Loucy (cell line): Measurements from ENCODE around the gene TNFAIP3.
"Not testable (repeated sequence)": the region's sequence is repeated elsewhere in the genome, so short reads cannot be mapped to it uniquely, and the experiment has no call there.

ENCODE experiments used
- H2AFZ ChIP-seq: fragments of 200-600 bp; sonication (generic); 2 replicates; pipeline ENCODE4 v1.6.0; 2016; ENCODE audit warnings: antibody characterized with exemption, mild to moderate bottlenecking, low read length, moderate library complexity
- H3F3A ChIP-seq: fragments of 200-600 bp; 2 replicates; pipeline ENCODE4 v1.6.0; 2016; ENCODE audit warnings: antibody characterized with exemption, low read depth, mild to moderate bottlenecking
- H3K27me3 ChIP-seq: fragments of 200-600 bp; sonication (generic); 2 replicates; pipeline ENCODE4 v1.6.1; 2014; ENCODE audit warnings: low read length, mild to moderate bottlenecking; ENCODE audit not compliant: insufficient read depth, poor library complexity, severe bottlenecking
- H3K36me3 ChIP-seq: fragments of 200-600 bp; sonication (generic); 2 replicates; pipeline ENCODE4 v1.6.1; 2016; ENCODE audit warnings: low read length; ENCODE audit not compliant: insufficient read depth
- H3K4me1 ChIP-seq: fragments of 200-600 bp; sonication (generic); 2 replicates; pipeline ENCODE4 v1.5.1; 2014; ENCODE audit warnings: low read length, mild to moderate bottlenecking; ENCODE audit not compliant: insufficient read depth, poor library complexity, severe bottlenecking
- H3K4me2 ChIP-seq: fragments of 200-600 bp; sonication (generic); 2 replicates; pipeline ENCODE4 v1.6.0; 2014; ENCODE audit warnings: antibody characterized with exemption, low read length, low read depth, mild to moderate bottlenecking; ENCODE audit not compliant: poor library complexity, severe bottlenecking
- H3K4me3 ChIP-seq: fragments of 200-600 bp; sonication (generic); 2 replicates; pipeline ENCODE4 v1.5.1; 2014; ENCODE audit warnings: low read length, mild to moderate bottlenecking, mixed read lengths; ENCODE audit not compliant: poor library complexity, severe bottlenecking
- H3K79me2 ChIP-seq: fragments of 200-600 bp; sonication (generic); 2 replicates; pipeline ENCODE4 v1.6.1; 2014; ENCODE audit warnings: low read length; ENCODE audit not compliant: insufficient read depth
- H3K9ac ChIP-seq: fragments of 200-600 bp; sonication (generic); 2 replicates; pipeline ENCODE4 v1.6.0; 2014; ENCODE audit warnings: mild to moderate bottlenecking, low read depth, low read length, moderate library complexity; ENCODE audit not compliant: poor library complexity, severe bottlenecking
- H3K9me2 ChIP-seq: fragments of 200-600 bp; sonication (generic); replicated peaks from 2 replicates; pipeline ENCODE4 v1.6.1; 2016; ENCODE audit warnings: low read depth, low read length, mixed read lengths
- H3K9me3 ChIP-seq: fragments of 200-600 bp; sonication (generic); 2 replicates; pipeline ENCODE4 v1.6.1; 2014; ENCODE audit warnings: mild to moderate bottlenecking, antibody characterized with exemption, low read length, low read depth; ENCODE audit not compliant: insufficient read depth
- H4K20me1 ChIP-seq: fragments of 200-600 bp; sonication (generic); 2 replicates; pipeline ENCODE4 v1.6.0; 2014; ENCODE audit warnings: antibody characterized with exemption, low read length, mild to moderate bottlenecking; ENCODE audit not compliant: insufficient read depth, poor library complexity, severe bottlenecking
- EZH2phosphoT487 ChIP-seq: fragments of 200-600 bp; IDR thresholded peaks from 2 replicates; pipeline ENCODE4 v1.6.1; 2018; ENCODE audit warnings: antibody characterized with exemption, mild to moderate bottlenecking, moderate library complexity, borderline replicate concordance
- TF ChIP-seq, protein P1 (sequence below): fragments of 200-600 bp; sonication (generic); conservative IDR thresholded peaks from 2 replicates; pipeline ENCODE4 v1.5.1; 2014; ENCODE audit warnings: mild to moderate bottlenecking, antibody characterized with exemption, low read length

Gene TNFAIP3

DNA sequence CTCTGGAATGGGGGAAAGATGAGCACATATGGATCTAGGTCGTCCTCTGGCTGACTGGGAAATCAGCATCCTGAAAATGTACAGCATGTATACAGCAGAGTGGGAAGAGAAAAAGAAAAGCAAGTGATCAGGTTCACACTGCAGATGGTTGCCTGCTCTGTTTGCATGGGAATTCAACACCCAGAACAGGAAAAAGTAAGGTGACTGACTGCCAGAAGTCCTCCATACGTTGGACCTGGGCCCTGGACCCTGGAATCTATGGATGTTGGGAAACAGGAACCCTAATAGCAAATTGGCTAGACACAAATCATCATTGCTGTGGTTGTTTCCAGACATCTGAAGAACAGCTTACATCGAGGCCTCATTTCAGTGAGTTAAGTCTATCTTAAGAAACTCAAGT is 30.3 kb upstream of the TNFAIP3 start:
- H3F3A ChIP-seq, result no peaks in the 10 kb centered on the region
- no peaks in the 10 kb centered on the region for H3K36me3 ChIP-seq
- no peak overlapping the region for H2AFZ ChIP-seq
- no peaks in the 10 kb centered on the region for H3K27me3 ChIP-seq
- H3K4me2 ChIP-seq, result no peak overlapping the region
- H4K20me1 ChIP-seq, result no peaks in the 10 kb centered on the region
- no peaks in the 10 kb centered on the region for H3K9me2 ChIP-seq
- no peak overlapping the region for H3K9ac ChIP-seq
- no peaks in the 10 kb centered on the region for H3K79me2 ChIP-seq
- peaks cover 8% of the 10 kb centered on the region for H3K4me1 ChIP-seq
- H3K9me3 ChIP-seq, result peaks cover 13% of the 10 kb centered on the region; the same call in 1 of the 2 replicates
- no peak overlapping the region for H3K4me3 ChIP-seq
- TF ChIP-seq, protein P1, sequence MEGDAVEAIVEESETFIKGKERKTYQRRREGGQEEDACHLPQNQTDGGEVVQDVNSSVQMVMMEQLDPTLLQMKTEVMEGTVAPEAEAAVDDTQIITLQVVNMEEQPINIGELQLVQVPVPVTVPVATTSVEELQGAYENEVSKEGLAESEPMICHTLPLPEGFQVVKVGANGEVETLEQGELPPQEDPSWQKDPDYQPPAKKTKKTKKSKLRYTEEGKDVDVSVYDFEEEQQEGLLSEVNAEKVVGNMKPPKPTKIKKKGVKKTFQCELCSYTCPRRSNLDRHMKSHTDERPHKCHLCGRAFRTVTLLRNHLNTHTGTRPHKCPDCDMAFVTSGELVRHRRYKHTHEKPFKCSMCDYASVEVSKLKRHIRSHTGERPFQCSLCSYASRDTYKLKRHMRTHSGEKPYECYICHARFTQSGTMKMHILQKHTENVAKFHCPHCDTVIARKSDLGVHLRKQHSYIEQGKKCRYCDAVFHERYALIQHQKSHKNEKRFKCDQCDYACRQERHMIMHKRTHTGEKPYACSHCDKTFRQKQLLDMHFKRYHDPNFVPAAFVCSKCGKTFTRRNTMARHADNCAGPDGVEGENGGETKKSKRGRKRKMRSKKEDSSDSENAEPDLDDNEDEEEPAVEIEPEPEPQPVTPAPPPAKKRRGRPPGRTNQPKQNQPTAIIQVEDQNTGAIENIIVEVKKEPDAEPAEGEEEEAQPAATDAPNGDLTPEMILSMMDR, result no peak
- TF ChIP-seq EZH2phosphoT487, result no peak

DNA sequence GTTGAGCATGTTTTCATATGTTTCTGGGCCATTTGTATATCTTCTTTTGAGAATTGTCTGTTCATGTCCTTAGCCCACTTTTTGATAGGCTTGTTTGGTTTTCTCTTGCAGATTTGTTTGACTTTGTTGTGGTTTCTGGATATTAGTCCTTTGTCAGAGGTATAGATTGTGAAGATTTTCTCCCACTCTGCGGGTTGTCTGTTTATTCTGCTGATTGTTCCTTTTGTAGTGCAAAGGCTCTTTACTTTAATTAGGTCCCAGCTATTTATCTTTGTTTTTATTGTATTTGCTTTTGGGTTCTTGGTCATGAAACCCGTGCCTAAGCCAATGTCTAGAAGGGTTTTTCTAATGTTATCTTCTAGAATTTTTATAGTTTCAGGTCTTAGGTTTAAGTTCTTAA is 29.0 kb upstream of the TNFAIP3 start:
- not testable (repeated sequence) for H3F3A ChIP-seq, H3K4me1 ChIP-seq, H4K20me1 ChIP-seq, H3K4me2 ChIP-seq, H3K4me3 ChIP-seq, H3K9ac ChIP-seq, H3K27me3 ChIP-seq, H3K36me3 ChIP-seq, H2AFZ ChIP-seq, H3K79me2 ChIP-seq, H3K9me2 ChIP-seq
- peaks cover 13% of the 10 kb centered on the region; the same call in 1 of the 2 replicates for H3K9me3 ChIP-seq

DNA sequence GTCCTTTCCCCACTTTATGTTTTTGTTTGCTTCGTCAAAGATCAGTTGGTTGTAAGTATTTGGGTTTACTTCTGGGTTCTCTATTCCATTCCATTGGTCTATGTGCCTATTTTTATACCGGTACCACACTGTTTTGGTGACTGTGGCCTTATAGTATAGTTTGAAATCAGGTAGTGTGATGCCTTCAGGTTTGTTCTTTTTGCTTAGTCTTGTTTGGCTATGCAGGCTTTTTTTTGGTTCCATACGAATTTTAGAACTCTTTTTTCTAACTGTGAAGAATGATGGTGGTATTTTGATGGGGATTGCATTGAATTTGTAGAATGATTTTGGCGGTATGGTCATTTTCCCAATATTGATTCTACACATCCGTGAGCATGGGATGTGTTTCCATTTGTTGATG is 28.5 kb upstream of the TNFAIP3 start:
- H3K36me3 ChIP-seq, H3F3A ChIP-seq, H3K9me2 ChIP-seq, H2AFZ ChIP-seq, H3K9ac ChIP-seq, H3K4me1 ChIP-seq, H3K27me3 ChIP-seq, H4K20me1 ChIP-seq, H3K4me2 ChIP-seq, H3K79me2 ChIP-seq, H3K4me3 ChIP-seq: not testable (repeated sequence)
- peaks cover 13% of the 10 kb centered on the region; the same call in 1 of the 2 replicates for H3K9me3 ChIP-seq

DNA sequence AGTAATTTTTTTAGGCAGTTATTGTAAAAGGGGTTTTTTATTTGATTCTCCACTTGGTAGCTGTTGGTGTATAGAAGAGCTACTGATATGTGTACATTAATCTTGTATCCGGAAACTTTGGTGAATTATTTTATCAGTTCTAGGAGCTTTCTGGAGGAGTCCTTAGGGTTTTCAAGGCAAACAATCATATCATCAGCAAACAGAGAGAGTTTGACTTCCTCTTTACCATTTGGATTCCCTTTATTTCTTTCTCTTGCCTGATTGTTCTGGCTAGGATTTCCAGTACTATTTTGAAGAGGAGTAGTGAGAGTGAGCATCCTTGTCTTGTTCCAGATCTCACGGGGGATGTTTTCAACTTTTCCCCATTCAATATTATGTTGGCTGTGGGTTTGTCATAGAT is 28.0 kb upstream of the TNFAIP3 start:
- Histone ChIP-seq H3K4me3 (no peak overlapping the region), H4K20me1 (no peaks in the 10 kb centered on the region), H3K9ac (no peak overlapping the region), H3K9me2 (no peaks in the 10 kb centered on the region), H3K36me3 (no peaks in the 10 kb centered on the region), H3K4me2 (no peak overlapping the region), H3K27me3 (no peaks in the 10 kb centered on the region), H3K9me3 (peaks cover 13% of the 10 kb centered on the region; the same call in 1 of the 2 replicates), H3F3A (no peaks in the 10 kb centered on the region), H3K4me1 (peaks cover 3% of the 10 kb centered on the region), H2AFZ (no peak overlapping the region), H3K79me2 (no peaks in the 10 kb centered on the region)
- TF ChIP-seq EZH2phosphoT487, result no peak
- TF ChIP-seq, protein P1, result no peak
